ENCODE results near the gene AGO3. TPM values are rescaled to one million over a fixed set of nuclear protein-coding genes. Genes with fewer than 3 reads are reported as not detected.

AGO3 gene
- total and polyA plus RNA-seq, 10 of the 15 experiments (the other 5 are each of a cell fraction or from before 2014, with no cell fraction given) = 3.9 to 35.2 (median 12.5) TPM

DNA sequence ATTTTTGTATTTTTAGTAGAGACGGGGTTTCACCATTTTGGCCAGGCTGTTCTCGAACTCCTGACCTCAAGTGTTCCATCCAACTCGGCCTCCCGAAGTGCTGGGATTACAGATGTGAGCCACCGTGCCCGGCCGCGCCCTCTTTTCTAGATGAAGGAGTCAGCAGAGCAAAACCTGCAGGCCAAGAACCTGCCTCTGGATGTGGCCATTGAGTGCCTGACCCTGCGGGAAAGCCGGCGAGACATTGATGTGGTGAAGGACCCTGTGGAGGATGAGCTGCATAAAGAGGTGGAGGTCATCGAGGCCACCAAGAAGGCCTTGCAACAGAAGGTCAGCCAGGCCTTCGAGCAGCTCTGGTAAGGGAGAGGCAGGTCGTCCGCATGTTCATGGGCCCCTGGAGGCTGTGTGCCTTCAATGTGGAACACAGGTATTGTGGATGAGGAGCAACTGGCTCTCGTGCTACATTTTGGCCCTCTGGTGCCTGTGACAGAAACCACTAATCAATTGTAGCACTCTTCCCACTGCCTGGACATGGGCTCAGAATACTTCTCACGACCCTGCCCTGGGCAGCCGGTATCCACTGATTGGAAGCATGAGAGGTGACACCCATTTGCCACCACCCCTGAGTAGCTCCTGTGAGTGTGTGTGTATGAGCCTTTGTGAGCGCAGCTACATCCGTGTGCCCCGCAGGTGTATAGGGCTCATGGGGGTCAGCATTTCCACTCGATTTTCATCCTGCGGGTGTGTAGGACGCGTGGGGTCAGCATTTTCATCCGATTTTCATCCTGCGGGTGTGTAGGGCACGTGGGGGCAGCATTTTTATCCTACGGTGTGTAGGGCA, 155.0 kb downstream of the AGO3 start:
- peaks cover 18% of the 10 kb centered on the region for H3K79me2 ChIP-seq (ENCODE audit: control insufficient read depth, insufficient read depth, low read length)
- ATAC-seq (no peak), DNase-seq (ENCODE audit: low read depth, low spot score) (no peak), FAIRE-seq (no peak)
- SMC1A ChIA-PET (ENCODE audit: uncharacterized antibody, unreplicated experiment) = interaction anchor here (1.3 kb wide), 1 partner anchor 12 kb away, joined by 3 read pairs; no protein-coding TSS in a partner anchor
- H3K27ac ChIP-seq (ENCODE audit: control insufficient read depth, insufficient read depth) = no peak overlapping the region
- WGBS (ENCODE audit: insufficient coverage, insufficient replicate concordance, low lambda C conversion rate, missing lambda C conversion rate) = 75% methylated on average over 29 of the region's 29 CpGs
- H3K36me3 ChIP-seq (ENCODE audit: control insufficient read depth in 2 of 2, insufficient read depth in 2 of 2, low read length in 1 of 2) = no peaks in the 10 kb centered on the region
- H3K4me3 ChIP-seq = no peak overlapping the region
- no TSS peak for BruUV-seq (replicated peaks)
- H4K20me1 ChIP-seq (ENCODE audit: control insufficient read depth, insufficient read depth) = no peaks in the 10 kb centered on the region
- CTCF ChIA-PET = interaction anchor here (0.9 kb wide), 1 partner anchor 203 kb away, joined by 3 read pairs; the partner anchor contains the start of gene AGO1
- H3K27me3 ChIP-seq (replicated peaks in 1 of 2; ENCODE audit: control insufficient read depth in 2 of 2, insufficient read depth in 2 of 2, low read length in 1 of 2) = no peaks in the 10 kb centered on the region; a peak in 1 of 4 replicates
- no peak overlapping the region for H3K9ac ChIP-seq (ENCODE audit: control insufficient read depth, insufficient read depth, low read length)
- POLR2A ChIA-PET = no interaction called here
- no peaks in the 10 kb centered on the region; the same call in 1 of the 2 replicates for H3K4me1 ChIP-seq (ENCODE audit: control insufficient read depth, insufficient read depth, low read length)
- intact Hi-C loops (cut with micrococcal nuclease; ENCODE audit: unreplicated experiment) (loop anchor here (5.0 to 10.0 kb wide), 2 partner anchors 201 to 229 kb away; partner anchors contain the start of gene AGO1), in situ Hi-C loops (cut with MboI) (no loop called here)
- no peak overlapping the region for H2AFZ ChIP-seq (ENCODE audit: control insufficient read depth, low read depth, low read length)
- TF ChIP-seq SP1 (IDR thresholded peaks at IDR 0.05; ENCODE audit: low read depth, low read length) (no peak), ZNF384 (IDR thresholded peaks at IDR 0.05; ENCODE audit: borderline replicate concordance, low read depth, low read length) (no peak), DPF2 (IDR thresholded peaks at IDR 0.05) (no peak), ESRRA (IDR thresholded peaks at IDR 0.05; ENCODE audit: low read length) (no peak), HDAC2 (IDR thresholded peaks at IDR 0.05) (no peak)
- no peak overlapping the region for H3K4me2 ChIP-seq (ENCODE audit: control insufficient read depth, insufficient read depth)
- RAD21 ChIA-PET (ENCODE audit: unreplicated experiment) = interaction anchor here (1.5 kb wide), 1 partner anchor 102 kb away, joined by 5 read pairs; no protein-coding TSS in a partner anchor
- no peaks in the 10 kb centered on the region for H3K9me3 ChIP-seq (replicated peaks; ENCODE audit: control insufficient read depth, insufficient read depth, low read length)
